K562 (cell line): ENCODE data around the gene CNNM4. TPM values are rescaled to one million over a fixed set of nuclear protein-coding genes. Genes with fewer than 3 reads are reported as not detected.

Experiments
- CC2D1A ChIP-seq: fragments of 450-650 bp; IDR thresholded peaks from 2 replicates; pipeline ENCODE4 v1.6.1; 2017; ENCODE audit warnings: mild to moderate bottlenecking
- CHD4 ChIP-seq: fragments of 200-600 bp; sonication (generic); IDR thresholded peaks from 3 replicates; pipeline ENCODE4 v1.6.1; 2012; ENCODE audit warnings: low read depth, mild to moderate bottlenecking, mixed read lengths, low read length, inconsistent platforms; ENCODE audit not compliant: insufficient read depth, insufficient replicate concordance, poor library complexity, severe bottlenecking
- CREM ChIP-seq: IDR thresholded peaks from 2 replicates; pipeline ENCODE4 v1.6.1; 2014; ENCODE audit warnings: antibody characterized with exemption, low read depth
- FOXP1 ChIP-seq: sonication (generic); formaldehyde crosslinking; IDR thresholded peaks from 2 replicates; pipeline ENCODE4 v1.8.0; 2022; ENCODE audit warnings: mild to moderate bottlenecking, missing genetic modification reagents
- GTF2E2 ChIP-seq: fragments of 200-800 bp; sonication (Bioruptor generic); IDR thresholded peaks from 2 replicates; pipeline ENCODE4 v1.6.1; 2016; ENCODE audit warnings: missing genetic modification characterization, missing compliant biosample characterization
- MAZ ChIP-seq, 2 experiments: fragments of 450-650 bp in 1 of 2; sonication (generic) in 1 of 2; formaldehyde crosslinking; IDR thresholded peaks in 1 of 2; conservative IDR thresholded peaks in 1 of 2; 2 replicates each; pipeline versions ENCODE4 v1.4.0 to v1.5.0; 2020; ENCODE audit warnings: mild to moderate bottlenecking in 1 of 2, missing genetic modification reagents in 1 of 2
- MCM3 ChIP-seq: fragments of 450-650 bp; IDR thresholded peaks from 2 replicates; pipeline ENCODE4 v1.6.1; 2016
- MCM5 ChIP-seq: fragments of 450-650 bp; IDR thresholded peaks from 2 replicates; pipeline ENCODE4 v1.6.1; 2016; ENCODE audit warnings: low read depth
- MTA3 ChIP-seq: fragments of 450-650 bp; formaldehyde crosslinking; IDR thresholded peaks from 2 replicates; pipeline ENCODE4 v1.6.1; 2017; ENCODE audit warnings: mild to moderate bottlenecking, borderline replicate concordance
- NELFE ChIP-seq: IDR thresholded peaks from 2 replicates; pipeline ENCODE4 v1.6.1; 2011; ENCODE audit warnings: mild to moderate bottlenecking; ENCODE audit not compliant: insufficient read depth, insufficient read length
- NFYB ChIP-seq: IDR thresholded peaks from 2 replicates; pipeline ENCODE4 v1.6.1; 2011; ENCODE audit warnings: mild to moderate bottlenecking, moderate library complexity; ENCODE audit not compliant: insufficient read length; ENCODE audit errors: extremely low read depth
- OTX1 ChIP-seq: fragments of 450-650 bp; formaldehyde crosslinking; IDR thresholded peaks from 2 replicates; pipeline ENCODE4 v1.4.0; 2022; ENCODE audit warnings: mild to moderate bottlenecking
- SMAD1 ChIP-seq: fragments of 150-350 bp; IDR thresholded peaks from 2 replicates; pipeline ENCODE4 v1.6.1; 2014; ENCODE audit warnings: low read length, low read depth; ENCODE audit not compliant: partially characterized antibody
- SMC3 ChIP-seq: conservative IDR thresholded peaks from 2 replicates; pipeline ENCODE4 v1.6.1; 2011; ENCODE audit warnings: low read depth, low read length, improper control_type of control experiment; ENCODE audit not compliant: insufficient read depth
- ZKSCAN1 ChIP-seq: fragments of 150-350 bp; IDR thresholded peaks from 2 replicates; pipeline ENCODE4 v1.6.1; 2016; ENCODE audit warnings: low read depth, low read length
- ZNF224 ChIP-seq: sonication (generic); formaldehyde crosslinking; IDR thresholded peaks from 2 replicates; pipeline ENCODE4 v1.8.0; 2022; ENCODE audit warnings: mild to moderate bottlenecking, missing genetic modification reagents
- ZNF444 ChIP-seq: fragments of 250-450 bp; sonication (Bioruptor Pico); IDR thresholded peaks from 2 replicates; pipeline ENCODE4 v1.4.0; 2020; ENCODE audit warnings: mild to moderate bottlenecking, moderate library complexity
- polyA plus RNA-seq, 8 experiments: library from polyadenylated mRNA; depleted of rRNA in 4 of 8; stranded (reverse) in 5 of 8; unstranded in 3 of 8; fragments of >200 nt; fragmentation: Nextera tagmentation in 2 of 8; fragmentation: Illumina TruSeq in 1 of 8; extraction: Ambion mirVana in 2 of 8; extraction: Trizol in 1 of 8; gene quantifications; 2 replicates each; pipeline versions ENCODE4 v1.2.1 to v1.2.3, GENCODE V29; 2011 to 2014; ENCODE audit warnings: inconsistent platforms in 1 of 8, missing spikeins in 1 of 8
- total RNA-seq, 7 experiments: library from RNA; depleted of rRNA in 6 of 7; stranded (reverse); fragments of >200 nt in 6 of 7; fragmentation: Illumina TruSeq in 2 of 7; extraction: Trizol in 2 of 7; gene quantifications; 2 replicates each; pipeline versions ENCODE4 v1.2.1 to v1.2.3, GENCODE V29; 2011 to 2021; ENCODE audit warnings: low replicate concordance in 1 of 7
- TF ChIP-seq, protein P1 (sequence below): fragments of 250-450 bp; sonication (Bioruptor Pico); IDR thresholded peaks from 2 replicates; pipeline ENCODE4 v1.6.1; 2021; ENCODE audit warnings: mild to moderate bottlenecking
- TF ChIP-seq, protein P2 (sequence below): sonication (generic); formaldehyde crosslinking; IDR thresholded peaks from 2 replicates; pipeline ENCODE4 v1.8.1; 2023; ENCODE audit warnings: mild to moderate bottlenecking, missing genetic modification reagents
- TF ChIP-seq, protein P3 (sequence below): sonication (generic); formaldehyde crosslinking; IDR thresholded peaks from 2 replicates; pipeline ENCODE4 v1.8.1; 2023; ENCODE audit warnings: mild to moderate bottlenecking, missing genetic modification reagents

The CNNM4 gene
- total and polyA plus RNA-seq, 9 of the 15 experiments (the other 6 are each of a cell fraction or from before 2014, with no cell fraction given) = 0.96 to 6.3 (median 2.8) TPM

DNA sequence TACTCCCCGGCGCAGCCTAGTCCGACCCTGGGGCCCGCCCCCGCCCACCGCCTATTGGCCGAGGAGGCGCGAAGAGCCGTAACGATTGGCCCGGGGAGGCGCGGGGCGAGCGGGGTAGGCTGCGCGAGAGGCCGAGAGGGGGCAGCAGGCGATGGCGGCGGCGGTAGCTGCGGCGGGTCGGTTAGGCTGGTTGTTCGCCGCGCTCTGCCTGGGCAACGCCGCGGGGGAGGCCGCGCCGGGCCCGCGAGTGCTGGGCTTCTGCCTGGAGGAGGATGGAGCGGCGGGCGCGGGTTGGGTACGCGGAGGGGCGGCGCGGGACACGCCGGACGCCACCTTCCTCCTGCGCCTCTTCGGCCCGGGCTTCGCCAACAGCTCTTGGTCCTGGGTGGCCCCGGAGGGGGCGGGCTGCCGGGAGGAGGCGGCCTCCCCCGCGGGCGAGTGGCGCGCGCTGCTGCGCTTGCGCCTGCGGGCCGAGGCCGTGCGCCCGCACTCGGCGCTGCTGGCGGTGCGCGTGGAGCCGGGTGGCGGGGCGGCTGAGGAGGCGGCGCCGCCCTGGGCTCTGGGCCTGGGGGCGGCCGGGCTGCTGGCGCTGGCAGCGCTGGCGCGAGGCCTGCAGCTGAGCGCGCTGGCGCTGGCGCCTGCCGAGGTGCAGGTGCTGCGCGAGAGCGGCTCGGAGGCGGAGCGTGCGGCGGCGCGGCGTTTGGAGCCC, 55.6 kb downstream of the CNNM4 start, which contains the start of gene CNNM3 (continued):
- peak; percentile 81 to 95 for TF ChIP-seq MAZ (CRISPR knock-in tag; conservative IDR thresholded peaks at IDR 0.05 in 1 of 2, IDR thresholded peaks at IDR 0.05 in 1 of 2)
- TF ChIP-seq NFYB = peak; percentile 56
- TF ChIP-seq MCM3 = no peak
- TF ChIP-seq, protein P1, sequence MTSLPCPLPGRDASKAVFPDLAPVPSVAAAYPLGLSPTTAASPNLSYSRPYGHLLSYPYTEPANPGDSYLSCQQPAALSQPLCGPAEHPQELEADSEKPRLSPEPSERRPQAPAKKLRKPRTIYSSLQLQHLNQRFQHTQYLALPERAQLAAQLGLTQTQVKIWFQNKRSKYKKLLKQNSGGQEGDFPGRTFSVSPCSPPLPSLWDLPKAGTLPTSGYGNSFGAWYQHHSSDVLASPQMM (CRISPR knock-in tag) = no peak
- TF ChIP-seq CREM = peak; percentile 55
- TF ChIP-seq ZNF224 (CRISPR knock-in tag) = no peak
- no peak for TF ChIP-seq SMAD1
- TF ChIP-seq CC2D1A = no peak
- peak; percentile 56; the same call in 1 of the 2 replicates for TF ChIP-seq FOXP1 (CRISPR knock-in tag)
- TF ChIP-seq MCM5 = no peak
- TF ChIP-seq CHD4 = no peak
- no peak for TF ChIP-seq NELFE
- no peak for TF ChIP-seq ZNF444 (CRISPR knock-in tag)
- TF ChIP-seq MTA3 = peak; percentile 75; the same call in 1 of the 2 replicates
- TF ChIP-seq SMC3 = 0 out of 2 replicates have a peak, but pooled peaks have one; percentile 17
- TF ChIP-seq, protein P2, sequence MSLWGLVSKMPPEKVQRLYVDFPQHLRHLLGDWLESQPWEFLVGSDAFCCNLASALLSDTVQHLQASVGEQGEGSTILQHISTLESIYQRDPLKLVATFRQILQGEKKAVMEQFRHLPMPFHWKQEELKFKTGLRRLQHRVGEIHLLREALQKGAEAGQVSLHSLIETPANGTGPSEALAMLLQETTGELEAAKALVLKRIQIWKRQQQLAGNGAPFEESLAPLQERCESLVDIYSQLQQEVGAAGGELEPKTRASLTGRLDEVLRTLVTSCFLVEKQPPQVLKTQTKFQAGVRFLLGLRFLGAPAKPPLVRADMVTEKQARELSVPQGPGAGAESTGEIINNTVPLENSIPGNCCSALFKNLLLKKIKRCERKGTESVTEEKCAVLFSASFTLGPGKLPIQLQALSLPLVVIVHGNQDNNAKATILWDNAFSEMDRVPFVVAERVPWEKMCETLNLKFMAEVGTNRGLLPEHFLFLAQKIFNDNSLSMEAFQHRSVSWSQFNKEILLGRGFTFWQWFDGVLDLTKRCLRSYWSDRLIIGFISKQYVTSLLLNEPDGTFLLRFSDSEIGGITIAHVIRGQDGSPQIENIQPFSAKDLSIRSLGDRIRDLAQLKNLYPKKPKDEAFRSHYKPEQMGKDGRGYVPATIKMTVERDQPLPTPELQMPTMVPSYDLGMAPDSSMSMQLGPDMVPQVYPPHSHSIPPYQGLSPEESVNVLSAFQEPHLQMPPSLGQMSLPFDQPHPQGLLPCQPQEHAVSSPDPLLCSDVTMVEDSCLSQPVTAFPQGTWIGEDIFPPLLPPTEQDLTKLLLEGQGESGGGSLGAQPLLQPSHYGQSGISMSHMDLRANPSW = no peak
- TF ChIP-seq, protein P3, sequence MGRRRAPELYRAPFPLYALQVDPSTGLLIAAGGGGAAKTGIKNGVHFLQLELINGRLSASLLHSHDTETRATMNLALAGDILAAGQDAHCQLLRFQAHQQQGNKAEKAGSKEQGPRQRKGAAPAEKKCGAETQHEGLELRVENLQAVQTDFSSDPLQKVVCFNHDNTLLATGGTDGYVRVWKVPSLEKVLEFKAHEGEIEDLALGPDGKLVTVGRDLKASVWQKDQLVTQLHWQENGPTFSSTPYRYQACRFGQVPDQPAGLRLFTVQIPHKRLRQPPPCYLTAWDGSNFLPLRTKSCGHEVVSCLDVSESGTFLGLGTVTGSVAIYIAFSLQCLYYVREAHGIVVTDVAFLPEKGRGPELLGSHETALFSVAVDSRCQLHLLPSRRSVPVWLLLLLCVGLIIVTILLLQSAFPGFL (CRISPR knock-in tag) = no peak
- no peak for TF ChIP-seq ZKSCAN1
- TF ChIP-seq OTX1 = 0 out of 2 replicates have a peak, but pooled peaks have one; percentile 32
- no peak for TF ChIP-seq GTF2E2 (tag)
